Karpas-422 (cell line): ENCODE data around the gene LRRN2. TPM values are rescaled to one million over a fixed set of nuclear protein-coding genes. Genes with fewer than 3 reads are reported as not detected.

ENCODE experiments used
- DNase-seq: peaks from one replicate; pipeline ENCODE4 v3.0.0-alpha.2; 2015
- H2AFZ ChIP-seq: fragments of 200-600 bp; sonication (generic); 2 replicates; pipeline ENCODE4 v1.6.1; 2014; ENCODE audit warnings: antibody characterized with exemption, low read length, mixed read lengths
- H3K27ac ChIP-seq: fragments of 200-600 bp; sonication (generic); 2 replicates; pipeline ENCODE4 v1.5.1; 2014; ENCODE audit warnings: mild to moderate bottlenecking, low read length, moderate library complexity
- H3K27me3 ChIP-seq: fragments of 200-600 bp; sonication (generic); 2 replicates; pipeline ENCODE4 v1.6.1; 2014; ENCODE audit warnings: low read length, mixed read lengths
- H3K36me3 ChIP-seq: fragments of 200-600 bp; sonication (generic); 2 replicates; pipeline ENCODE4 v1.6.1; 2014; ENCODE audit warnings: low read length, mixed read lengths; ENCODE audit not compliant: insufficient read depth
- H3K4me1 ChIP-seq: fragments of 200-600 bp; sonication (generic); 2 replicates; pipeline ENCODE4 v1.6.1; 2014; ENCODE audit warnings: mild to moderate bottlenecking, low read length, mixed read lengths
- H3K4me2 ChIP-seq: fragments of 200-600 bp; sonication (generic); 2 replicates; pipeline ENCODE4 v1.6.1; 2014; ENCODE audit warnings: low read length, low read depth, mild to moderate bottlenecking; ENCODE audit not compliant: poor library complexity, severe bottlenecking
- H3K4me3 ChIP-seq: fragments of 200-600 bp; sonication (generic); 2 replicates; pipeline ENCODE4 v1.5.1; 2014; ENCODE audit warnings: mild to moderate bottlenecking, antibody characterized with exemption, low read length, mixed read lengths
- H3K79me2 ChIP-seq: fragments of 200-600 bp; sonication (generic); 2 replicates; pipeline ENCODE4 v1.6.1; 2014; ENCODE audit warnings: mild to moderate bottlenecking, low read length, mixed read lengths
- H3K9ac ChIP-seq: fragments of 200-600 bp; sonication (generic); 2 replicates; pipeline ENCODE4 v1.6.0; 2014; ENCODE audit warnings: low read length
- H3K9me2 ChIP-seq: fragments of 200-600 bp; sonication (generic), shearing (Covaris generic); replicated peaks from 2 replicates; pipeline ENCODE4 v1.6.0; 2014; ENCODE audit warnings: mild to moderate bottlenecking, low read length, moderate library complexity; ENCODE audit not compliant: insufficient read depth
- H3K9me3 ChIP-seq: fragments of 300-700, 200-600 bp; sonication (generic); 2 replicates; pipeline ENCODE4 v1.6.1; 2014; ENCODE audit warnings: low read length, mixed read lengths
- H4K20me1 ChIP-seq: fragments of 200-600 bp; sonication (generic); 2 replicates; pipeline ENCODE4 v1.6.1; 2014; ENCODE audit warnings: mild to moderate bottlenecking, antibody characterized with exemption, low read length, low read depth; ENCODE audit not compliant: insufficient read depth
- total RNA-seq: library from RNA; depleted of rRNA; stranded (reverse); fragments of >200 nt; shearing (Covaris generic); gene quantifications from 2 replicates; pipeline ENCODE4 v1.2.3, GENCODE V29; 2014; ENCODE audit warnings: low replicate concordance

Gene LRRN2
- total RNA-seq, 1 experiment from 2014 or later: not detected

DNA sequence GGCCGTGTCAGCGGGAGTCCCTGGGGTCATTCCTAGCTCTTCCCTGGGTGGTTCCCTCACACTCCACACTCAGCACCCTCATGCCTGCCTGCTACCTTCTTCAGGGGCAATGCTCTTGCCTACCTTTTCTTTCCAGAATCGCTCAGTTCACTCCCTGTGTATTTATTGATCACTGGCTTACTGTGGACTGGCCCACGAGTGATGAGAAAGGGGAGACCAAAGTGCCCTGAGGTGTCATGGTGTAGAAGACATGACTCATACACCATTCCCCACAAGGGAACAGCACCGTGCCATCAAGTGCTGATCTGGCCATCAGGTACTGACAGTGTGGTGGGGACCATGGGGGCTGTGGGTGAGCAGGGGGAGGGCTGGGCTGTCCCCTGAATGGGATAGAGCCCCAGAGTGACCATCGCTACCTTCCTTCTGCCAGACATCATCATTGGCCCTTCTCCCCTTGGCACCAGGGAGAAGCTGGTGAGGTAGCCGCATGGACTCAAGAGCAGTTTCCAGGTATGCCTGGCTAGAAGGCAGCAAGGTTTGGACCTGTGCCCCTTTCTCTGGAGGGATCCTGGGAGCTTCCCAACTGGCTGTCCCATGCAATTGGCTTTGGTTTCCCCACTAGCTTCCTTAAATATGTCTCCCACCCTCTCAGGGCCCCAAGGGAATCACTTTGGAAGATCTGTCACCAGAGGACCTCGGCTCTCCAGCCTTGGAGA is 17.2 kb upstream of the LRRN2 start:
- Histone ChIP-seq H3K4me3 (no peak overlapping the region), H3K4me2 (no peak overlapping the region), H3K9me3 (no peaks in the 10 kb centered on the region), H3K79me2 (no peaks in the 10 kb centered on the region), H3K4me1 (no peaks in the 10 kb centered on the region), H3K27me3 (no peaks in the 10 kb centered on the region), H4K20me1 (no peaks in the 10 kb centered on the region), H3K36me3 (no peaks in the 10 kb centered on the region), H3K9ac (no peak overlapping the region), H3K27ac (no peak overlapping the region), H2AFZ (no peak overlapping the region), H3K9me2 (no peaks in the 10 kb centered on the region)
- no peak for DNase-seq

DNA sequence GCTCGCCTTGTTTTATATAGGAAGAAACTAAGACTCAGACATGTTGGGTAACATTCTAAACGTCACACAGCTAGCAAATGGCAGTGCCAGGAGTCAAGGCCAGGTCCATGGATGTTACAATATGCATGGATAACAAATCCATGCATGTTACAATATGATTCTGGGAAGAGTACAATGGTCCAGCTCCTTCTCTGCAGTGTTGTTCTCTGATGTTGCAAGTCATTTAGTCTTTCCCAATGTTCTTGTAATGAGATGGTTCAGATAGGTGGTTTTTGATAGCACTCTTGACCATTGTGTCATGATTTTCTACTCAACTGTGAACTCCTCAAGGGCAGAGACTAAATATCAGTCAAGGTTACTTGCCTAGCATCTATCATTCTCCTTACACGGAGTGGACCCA is 15.7 kb upstream of the LRRN2 start:
- no peak overlapping the region for H2AFZ ChIP-seq
- H3K36me3 ChIP-seq: no peaks in the 10 kb centered on the region
- no peaks in the 10 kb centered on the region for H3K4me1 ChIP-seq
- no peaks in the 10 kb centered on the region for H3K79me2 ChIP-seq
- H3K4me2 ChIP-seq: no peak overlapping the region
- H3K4me3 ChIP-seq: no peak overlapping the region
- no peaks in the 10 kb centered on the region for H3K9me2 ChIP-seq
- no peak overlapping the region for H3K27ac ChIP-seq
- no peak for DNase-seq
- H3K9me3 ChIP-seq: no peaks in the 10 kb centered on the region
- H3K27me3 ChIP-seq: no peaks in the 10 kb centered on the region
- H4K20me1 ChIP-seq: no peaks in the 10 kb centered on the region
- H3K9ac ChIP-seq: no peak overlapping the region

DNA sequence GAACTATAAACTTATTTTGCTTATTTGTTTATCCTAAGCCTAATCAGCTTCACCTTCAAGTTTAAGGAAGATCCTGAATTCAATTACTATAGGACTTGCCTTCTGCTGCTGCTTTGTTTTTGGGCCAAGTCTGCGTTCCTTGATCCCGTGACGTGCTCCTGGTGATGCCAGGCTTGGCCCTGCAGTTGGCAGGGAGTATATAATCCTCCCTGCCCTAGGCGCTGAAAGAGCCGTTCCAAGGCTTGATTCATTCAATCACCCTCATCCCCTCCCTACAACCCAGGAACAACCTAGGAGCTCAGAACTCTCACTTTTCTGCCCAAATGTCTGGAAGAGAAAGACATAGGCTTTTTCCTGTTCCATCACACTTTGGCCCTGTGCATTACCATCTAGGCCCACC is 12.4 kb upstream of the LRRN2 start:
- Histone ChIP-seq H3K79me2 (no peaks in the 10 kb centered on the region), H3K4me1 (no peaks in the 10 kb centered on the region)
- DNase-seq: no peak

DNA sequence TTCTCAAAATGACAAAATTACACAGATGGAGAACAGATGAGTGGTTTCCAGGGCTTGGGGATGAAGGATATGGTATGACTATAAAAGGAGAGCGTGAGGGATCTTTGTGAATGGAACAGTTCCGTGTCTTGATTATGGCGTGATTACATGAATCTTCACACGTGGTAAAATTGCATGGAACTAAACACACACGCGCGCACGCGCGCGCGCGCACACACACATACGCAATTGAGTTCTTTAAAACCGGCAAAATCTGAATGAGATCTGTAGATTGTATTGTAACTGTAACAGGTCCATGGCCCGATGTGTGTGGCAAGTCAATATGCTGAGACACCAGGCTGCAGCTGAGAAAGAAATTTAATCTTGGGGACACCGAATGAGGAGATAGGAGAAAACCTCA is 11.1 kb upstream of the LRRN2 start:
- no peak overlapping the region for H3K9ac ChIP-seq
- no peak overlapping the region for H3K4me3 ChIP-seq
- H3K27ac ChIP-seq: no peak overlapping the region
- no peak overlapping the region for H2AFZ ChIP-seq
- H3K27me3 ChIP-seq: no peaks in the 10 kb centered on the region
- no peaks in the 10 kb centered on the region for H3K4me1 ChIP-seq
- no peaks in the 10 kb centered on the region for H4K20me1 ChIP-seq
- no peaks in the 10 kb centered on the region for H3K36me3 ChIP-seq
- H3K79me2 ChIP-seq: no peaks in the 10 kb centered on the region
- DNase-seq: no peak
- no peaks in the 10 kb centered on the region for H3K9me3 ChIP-seq
- H3K4me2 ChIP-seq: no peak overlapping the region
- no peaks in the 10 kb centered on the region for H3K9me2 ChIP-seq

More for the DNA sequence above, 12.4 kb upstream of the LRRN2 start:
- H3K9me3 ChIP-seq: no peaks in the 10 kb centered on the region
- H3K27ac ChIP-seq: no peak overlapping the region
- H3K4me2 ChIP-seq: no peak overlapping the region
- no peaks in the 10 kb centered on the region for H3K27me3 ChIP-seq
- no peak overlapping the region for H2AFZ ChIP-seq
- no peaks in the 10 kb centered on the region for H4K20me1 ChIP-seq
- no peak overlapping the region for H3K9ac ChIP-seq
- no peak overlapping the region for H3K4me3 ChIP-seq
- no peaks in the 10 kb centered on the region for H3K9me2 ChIP-seq
- H3K36me3 ChIP-seq: no peaks in the 10 kb centered on the region

DNA sequence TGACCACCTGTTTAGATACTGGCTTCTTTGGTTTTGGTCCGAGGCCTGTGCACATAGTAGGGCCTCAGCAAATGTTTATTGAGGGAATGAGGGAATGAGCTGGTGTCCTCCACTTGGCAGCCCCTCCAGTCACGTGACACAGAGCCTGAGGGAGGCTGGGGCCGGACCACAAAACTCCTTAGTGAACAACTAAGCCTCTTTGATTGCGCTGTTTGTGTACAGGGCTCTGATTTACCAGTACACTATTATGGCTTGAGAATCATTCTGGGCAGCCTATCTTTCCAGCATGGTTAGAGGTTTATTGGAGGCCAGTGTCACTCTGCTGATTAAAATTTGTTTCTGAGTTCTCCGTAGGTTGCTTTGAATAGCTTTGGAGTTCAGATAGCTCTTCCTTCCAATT is 10.2 kb upstream of the LRRN2 start:
- no peaks in the 10 kb centered on the region for H3K4me1 ChIP-seq
- no peaks in the 10 kb centered on the region for H3K79me2 ChIP-seq
- no peak overlapping the region for H3K4me2 ChIP-seq
- no peak overlapping the region for H2AFZ ChIP-seq
- H3K27ac ChIP-seq: no peak overlapping the region
- H3K9me3 ChIP-seq: no peaks in the 10 kb centered on the region
- DNase-seq: no peak
- no peaks in the 10 kb centered on the region for H3K36me3 ChIP-seq
- no peaks in the 10 kb centered on the region for H3K9me2 ChIP-seq
- no peak overlapping the region for H3K4me3 ChIP-seq
- H4K20me1 ChIP-seq: no peaks in the 10 kb centered on the region
- no peaks in the 10 kb centered on the region for H3K27me3 ChIP-seq
- no peak overlapping the region for H3K9ac ChIP-seq

DNA sequence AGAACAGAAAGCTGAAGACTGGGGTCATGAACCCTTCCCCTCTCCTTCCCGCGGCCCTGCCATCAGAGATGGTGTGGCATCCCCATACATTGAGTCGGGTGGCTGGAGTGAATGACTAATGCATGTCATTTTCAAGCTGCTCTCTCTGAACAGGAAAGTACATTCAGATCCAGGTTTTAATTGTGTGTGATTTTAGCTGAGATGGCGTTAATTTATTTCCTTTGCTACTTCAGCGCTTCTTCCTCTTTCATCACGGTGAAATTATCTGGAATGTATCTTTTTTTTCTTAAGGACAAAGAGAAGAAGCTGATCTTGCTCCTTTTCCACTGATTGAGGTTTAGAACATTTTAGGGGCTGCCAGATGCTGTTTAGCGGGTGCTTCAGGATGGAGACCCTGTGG is 8.6 kb upstream of the LRRN2 start:
- H3K36me3 ChIP-seq: no peaks in the 10 kb centered on the region
- no peaks in the 10 kb centered on the region for H3K79me2 ChIP-seq
- no peak overlapping the region for H3K4me2 ChIP-seq
- H3K9me2 ChIP-seq: no peaks in the 10 kb centered on the region
- H4K20me1 ChIP-seq: no peaks in the 10 kb centered on the region
- no peak overlapping the region for H3K4me3 ChIP-seq
- H3K9ac ChIP-seq: no peak overlapping the region
- no peak overlapping the region for H2AFZ ChIP-seq
- H3K4me1 ChIP-seq: no peaks in the 10 kb centered on the region
- H3K27ac ChIP-seq: no peak overlapping the region
- no peak for DNase-seq
- no peaks in the 10 kb centered on the region for H3K9me3 ChIP-seq
- H3K27me3 ChIP-seq: no peaks in the 10 kb centered on the region

DNA sequence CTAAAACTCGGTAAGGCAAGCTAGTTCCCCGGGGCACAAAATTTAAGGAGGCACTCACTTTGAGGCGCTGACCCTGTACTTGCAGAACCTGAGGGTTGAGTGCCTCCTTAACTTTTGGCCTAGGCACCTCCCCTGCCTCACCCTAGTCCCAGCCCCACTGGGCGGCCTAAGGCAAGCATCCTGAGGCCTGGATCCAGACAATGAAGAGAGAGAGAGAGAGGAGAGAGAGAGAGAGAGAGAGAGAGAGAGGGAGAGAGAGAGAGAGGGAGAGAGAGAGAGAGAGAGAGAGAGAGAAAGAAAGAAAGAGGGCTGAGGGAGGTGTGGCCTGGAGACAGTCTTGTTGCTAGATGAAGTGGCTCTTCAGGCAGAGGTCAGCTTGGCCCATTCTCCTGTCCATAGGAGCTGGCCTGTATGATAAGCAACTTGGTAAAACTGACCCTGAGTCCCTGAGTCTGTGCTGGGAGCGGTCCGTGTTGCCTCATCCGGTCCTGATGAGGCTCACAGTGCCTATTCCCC is 7.4 kb upstream of the LRRN2 start:
- no peaks in the 10 kb centered on the region for H3K27me3 ChIP-seq
- no peak overlapping the region for H3K4me3 ChIP-seq
- H3K4me2 ChIP-seq: no peak overlapping the region
- no peak overlapping the region for H2AFZ ChIP-seq
- no peaks in the 10 kb centered on the region for H3K4me1 ChIP-seq
- H3K9ac ChIP-seq: no peak overlapping the region
- H3K27ac ChIP-seq: no peak overlapping the region
- H4K20me1 ChIP-seq: no peaks in the 10 kb centered on the region
- no peaks in the 10 kb centered on the region for H3K9me2 ChIP-seq
- DNase-seq: peak; percentile 54
- no peaks in the 10 kb centered on the region for H3K36me3 ChIP-seq
- H3K79me2 ChIP-seq: no peaks in the 10 kb centered on the region
- no peaks in the 10 kb centered on the region for H3K9me3 ChIP-seq

DNA sequence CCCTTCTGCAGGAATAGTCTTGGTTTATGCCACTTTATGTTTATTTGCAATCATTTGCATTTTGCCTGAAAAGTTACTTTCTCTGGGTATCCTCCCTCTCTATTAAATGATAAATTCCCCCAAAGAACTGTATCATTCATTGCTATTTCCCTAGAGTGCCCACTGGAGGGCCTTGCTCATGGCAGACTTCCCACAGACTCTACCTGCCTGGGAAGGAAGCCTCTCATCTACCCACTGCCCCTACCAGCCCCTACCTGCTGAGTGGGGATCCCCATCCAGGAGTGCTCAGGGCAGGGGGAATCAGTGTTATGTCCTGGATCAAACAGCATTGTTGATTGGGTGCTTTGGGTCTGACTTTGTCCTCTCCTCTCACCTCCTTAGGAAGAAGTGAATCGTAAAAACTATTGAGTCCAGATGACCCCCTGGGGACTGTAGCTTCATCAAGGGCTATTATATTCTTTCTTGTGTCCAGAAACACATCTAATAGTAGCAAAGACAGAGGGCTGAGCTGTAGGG is 6.8 kb upstream of the LRRN2 start:
- Histone ChIP-seq H3K4me1 (no peaks in the 10 kb centered on the region), H3K27ac (no peak overlapping the region), H4K20me1 (no peaks in the 10 kb centered on the region), H3K36me3 (no peaks in the 10 kb centered on the region), H2AFZ (no peak overlapping the region), H3K79me2 (no peaks in the 10 kb centered on the region), H3K9me3 (no peaks in the 10 kb centered on the region), H3K9ac (no peak overlapping the region), H3K27me3 (no peaks in the 10 kb centered on the region), H3K9me2 (no peaks in the 10 kb centered on the region), H3K4me3 (no peak overlapping the region), H3K4me2 (no peak overlapping the region)
- DNase-seq: peak; percentile 49
